NCI-H69 (cell line): ENCODE measurements around the gene SIPA1L3.
A peak's percentile ranks its signal among the peaks of the same experiment; 100 is the strongest.
"Not testable (repeated sequence)": the region's sequence is repeated elsewhere in the genome, so short reads cannot be mapped to it uniquely, and the experiment has no call there.

ENCODE experiments used
- DNase-seq: peaks from one replicate; lab custom pipeline; 2025; lab: John Stamatoyannopoulos, UW

The SIPA1L3 gene, protein sequence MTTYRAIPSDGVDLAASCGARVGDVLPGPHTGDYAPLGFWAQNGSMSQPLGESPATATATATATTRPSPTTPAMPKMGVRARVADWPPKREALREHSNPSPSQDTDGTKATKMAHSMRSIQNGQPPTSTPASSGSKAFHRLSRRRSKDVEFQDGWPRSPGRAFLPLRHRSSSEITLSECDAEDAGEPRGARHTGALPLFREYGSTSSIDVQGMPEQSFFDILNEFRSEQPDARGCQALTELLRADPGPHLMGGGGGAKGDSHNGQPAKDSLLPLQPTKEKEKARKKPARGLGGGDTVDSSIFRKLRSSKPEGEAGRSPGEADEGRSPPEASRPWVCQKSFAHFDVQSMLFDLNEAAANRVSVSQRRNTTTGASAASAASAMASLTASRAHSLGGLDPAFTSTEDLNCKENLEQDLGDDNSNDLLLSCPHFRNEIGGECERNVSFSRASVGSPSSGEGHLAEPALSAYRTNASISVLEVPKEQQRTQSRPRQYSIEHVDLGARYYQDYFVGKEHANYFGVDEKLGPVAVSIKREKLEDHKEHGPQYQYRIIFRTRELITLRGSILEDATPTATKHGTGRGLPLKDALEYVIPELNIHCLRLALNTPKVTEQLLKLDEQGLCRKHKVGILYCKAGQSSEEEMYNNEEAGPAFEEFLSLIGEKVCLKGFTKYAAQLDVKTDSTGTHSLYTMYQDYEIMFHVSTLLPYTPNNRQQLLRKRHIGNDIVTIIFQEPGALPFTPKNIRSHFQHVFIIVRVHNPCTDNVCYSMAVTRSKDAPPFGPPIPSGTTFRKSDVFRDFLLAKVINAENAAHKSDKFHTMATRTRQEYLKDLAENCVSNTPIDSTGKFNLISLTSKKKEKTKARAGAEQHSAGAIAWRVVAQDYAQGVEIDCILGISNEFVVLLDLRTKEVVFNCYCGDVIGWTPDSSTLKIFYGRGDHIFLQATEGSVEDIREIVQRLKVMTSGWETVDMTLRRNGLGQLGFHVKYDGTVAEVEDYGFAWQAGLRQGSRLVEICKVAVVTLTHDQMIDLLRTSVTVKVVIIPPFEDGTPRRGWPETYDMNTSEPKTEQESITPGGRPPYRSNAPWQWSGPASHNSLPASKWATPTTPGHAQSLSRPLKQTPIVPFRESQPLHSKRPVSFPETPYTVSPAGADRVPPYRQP (N-terminal part only)

GRCh38 chr19:37906869-37907734 is at the start of gene SIPA1L3:
TSS of gene SIPA1L3 (plus strand) at chr19:37907208. CDS start at chr19:38081566, 174,358 bp downstream.
- DNase-seq, result peak; percentile 99

DNA sequence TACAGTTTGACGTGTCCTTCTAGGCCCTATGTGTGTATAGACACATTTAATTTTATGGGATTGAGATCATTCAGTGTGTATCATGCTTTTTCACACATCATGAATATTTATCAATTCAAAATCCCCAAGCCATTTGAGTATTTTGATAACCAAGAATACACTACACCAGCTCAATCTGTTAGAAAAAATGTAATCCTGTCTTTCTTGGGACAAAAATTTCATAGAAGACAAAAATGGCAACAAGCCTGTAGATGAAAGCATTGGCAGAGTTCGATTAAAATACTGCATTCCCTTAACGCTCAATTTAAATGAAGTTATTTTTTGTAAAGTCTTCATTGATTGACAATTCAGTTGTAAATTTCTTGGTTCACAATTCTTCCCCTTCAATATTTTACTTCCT is 42.5 kb upstream of the SIPA1L3 start:
- DNase-seq, result no peak

- not testable (repeated sequence) for DNase-seq
Observed at GRCh38 chr19:37865930-37866329, 41.1 kb upstream of the SIPA1L3 start.

DNA sequence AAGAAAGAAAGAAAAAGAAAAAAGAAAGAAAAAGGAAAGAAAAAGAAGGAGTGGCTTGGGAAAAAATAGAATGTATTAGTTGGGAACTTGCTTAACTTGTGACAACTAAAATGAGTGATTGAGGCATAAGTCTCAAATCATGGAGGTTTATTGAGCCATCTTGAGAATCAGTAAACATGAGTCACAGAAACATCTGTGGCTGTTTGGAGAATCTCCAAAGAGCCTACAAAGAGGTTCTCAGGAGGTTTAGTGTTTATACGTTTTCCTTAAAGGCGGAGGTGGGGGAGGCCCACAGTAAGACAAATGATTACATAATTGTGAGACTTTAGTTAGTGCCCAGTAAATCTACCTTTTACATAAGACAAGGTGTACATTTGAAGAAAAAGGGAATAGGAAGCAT is 39.2 kb upstream of the SIPA1L3 start:
- no peak for DNase-seq

DNA sequence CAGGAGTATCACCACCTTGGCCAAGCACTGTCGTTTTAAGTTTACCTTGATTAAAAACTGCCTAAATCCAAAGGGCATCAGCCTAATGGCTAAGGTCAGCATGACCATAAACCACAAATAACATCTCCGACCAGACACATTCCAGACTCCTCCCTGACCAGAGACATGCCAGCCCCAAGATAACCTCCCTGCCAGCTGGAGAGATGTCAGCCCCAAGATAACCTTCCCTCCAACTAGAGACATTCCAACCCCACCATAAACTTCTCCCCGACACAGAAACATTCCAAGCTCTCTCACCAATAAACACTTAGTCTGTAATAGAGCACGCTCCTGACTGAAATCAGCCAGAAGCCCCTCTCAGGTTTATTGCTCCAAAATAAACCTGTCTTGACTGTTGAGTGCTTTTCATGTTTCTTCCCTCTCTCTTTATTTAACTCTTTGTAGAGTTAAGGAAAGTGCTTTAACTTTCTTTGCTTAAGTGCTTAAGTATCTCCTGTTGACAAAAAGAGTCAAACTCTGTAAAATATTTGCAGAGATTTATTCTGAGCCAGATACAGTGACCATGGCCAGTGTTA is 37.2 kb upstream of the SIPA1L3 start:
- no peak for DNase-seq

- no peak for DNase-seq
Observed at GRCh38 chr19:37872383-37872782, 34.6 kb upstream of the SIPA1L3 start.

DNA sequence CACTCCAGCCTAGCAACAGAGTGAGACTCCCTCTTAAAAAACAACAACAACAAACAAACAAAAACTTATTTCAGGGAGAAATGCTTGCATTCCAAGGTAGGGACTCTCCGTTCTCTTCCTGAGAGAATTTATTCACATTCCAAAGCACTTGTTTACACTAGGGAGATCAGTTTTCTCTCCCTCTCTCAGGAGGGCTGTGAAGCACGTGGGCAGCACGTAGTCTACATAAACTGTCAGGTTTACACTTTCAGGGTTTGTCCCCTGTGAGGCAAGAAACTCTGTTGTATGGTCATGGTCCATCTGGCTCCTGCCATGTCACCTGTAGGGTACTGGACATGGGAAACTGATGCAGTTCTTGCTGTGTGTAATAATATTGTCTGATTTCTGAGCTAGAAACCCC is 32.2 kb upstream of the SIPA1L3 start:
- no peak for DNase-seq

DNA sequence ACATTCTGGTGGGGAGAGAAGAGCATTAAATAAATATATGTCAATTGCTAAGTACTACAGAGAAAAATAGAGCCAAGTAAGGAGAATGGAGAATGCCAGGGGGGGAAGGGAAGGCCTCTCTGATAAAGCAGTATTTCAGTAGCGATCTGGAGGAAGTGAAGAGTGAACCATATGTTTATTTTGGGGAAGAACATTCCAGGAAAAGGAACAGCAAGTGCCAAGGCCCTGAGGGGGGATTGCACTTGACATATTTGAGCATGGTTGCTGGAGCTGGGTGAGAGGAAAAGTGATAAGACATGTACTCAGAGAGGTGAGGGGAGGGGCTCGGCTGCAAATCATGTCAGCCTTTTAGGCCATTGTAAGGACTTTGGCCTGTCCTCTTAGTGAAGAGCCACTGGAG is 31.0 kb upstream of the SIPA1L3 start:
- no peak for DNase-seq

DNA sequence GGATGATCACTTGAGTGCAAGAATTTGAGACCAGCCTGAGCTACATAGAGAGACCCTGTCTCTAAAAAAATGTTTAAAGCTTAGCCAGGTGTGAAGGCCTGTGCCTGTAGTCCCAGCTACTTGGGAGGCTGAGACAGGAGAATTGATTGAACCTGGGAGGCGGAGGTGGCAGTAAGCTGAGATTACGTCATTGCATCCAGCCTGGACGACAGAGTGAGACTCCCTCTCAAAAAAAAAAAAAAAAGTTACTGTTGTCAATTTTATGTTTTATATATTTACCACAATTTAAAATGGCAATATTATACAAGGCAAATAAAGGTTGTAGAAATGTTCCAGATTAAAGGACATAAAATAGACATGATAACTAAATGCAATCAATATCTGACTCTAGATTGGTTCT is 29.9 kb upstream of the SIPA1L3 start:
- no peak for DNase-seq

- DNase-seq, result no peak
Observed at GRCh38 chr19:37885392-37885791, 21.6 kb upstream of the SIPA1L3 start.

GRCh38 chr19:37886571-37886970 is 20.4 kb upstream of the SIPA1L3 start:
- no peak for DNase-seq

- DNase-seq, result no peak
Observed at GRCh38 chr19:37893845-37894575, 13.0 kb upstream of the SIPA1L3 start.

GRCh38 chr19:37896180-37896579 is 10.8 kb upstream of the SIPA1L3 start:
- no peak for DNase-seq

DNA sequence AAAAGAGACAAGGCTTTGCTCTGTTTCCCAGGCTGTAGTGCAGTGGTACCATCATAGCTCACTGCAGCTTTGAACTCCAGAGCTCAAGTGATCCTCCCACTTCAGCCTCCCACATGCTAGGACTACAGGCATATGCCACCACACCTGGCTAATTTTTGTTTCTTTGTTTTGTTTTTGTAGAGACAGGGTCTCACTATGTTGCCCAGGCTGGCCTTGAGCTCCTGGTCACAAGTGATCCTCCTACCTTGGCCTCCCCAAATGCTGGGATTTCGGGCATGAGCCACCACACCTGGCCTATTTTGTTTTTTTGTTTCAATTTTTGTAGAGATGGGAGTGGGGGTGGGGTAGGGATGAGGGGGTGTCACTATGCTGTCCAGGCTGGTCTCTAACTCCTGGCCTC is 7.6 kb upstream of the SIPA1L3 start:
- no peak for DNase-seq

DNA sequence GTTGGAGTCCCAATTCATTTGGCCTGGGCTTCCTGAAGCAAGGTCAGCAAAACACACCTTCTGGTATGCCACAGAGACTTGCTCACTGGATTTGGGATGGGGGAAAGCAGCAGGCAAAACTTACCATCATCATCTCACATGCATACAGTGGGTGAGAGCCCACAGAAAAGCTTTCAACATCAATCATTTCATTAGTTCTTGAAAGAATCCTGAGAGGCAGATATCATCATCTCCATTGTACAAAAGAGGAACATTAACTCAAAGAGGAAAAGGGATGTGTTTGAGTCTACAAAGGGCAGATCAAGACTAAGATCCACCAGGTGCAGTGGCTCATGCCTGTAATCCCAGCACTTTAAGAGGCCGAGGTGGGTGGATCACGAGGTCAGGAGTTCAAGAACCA is 7.0 kb upstream of the SIPA1L3 start:
- DNase-seq, result no peak

DNA sequence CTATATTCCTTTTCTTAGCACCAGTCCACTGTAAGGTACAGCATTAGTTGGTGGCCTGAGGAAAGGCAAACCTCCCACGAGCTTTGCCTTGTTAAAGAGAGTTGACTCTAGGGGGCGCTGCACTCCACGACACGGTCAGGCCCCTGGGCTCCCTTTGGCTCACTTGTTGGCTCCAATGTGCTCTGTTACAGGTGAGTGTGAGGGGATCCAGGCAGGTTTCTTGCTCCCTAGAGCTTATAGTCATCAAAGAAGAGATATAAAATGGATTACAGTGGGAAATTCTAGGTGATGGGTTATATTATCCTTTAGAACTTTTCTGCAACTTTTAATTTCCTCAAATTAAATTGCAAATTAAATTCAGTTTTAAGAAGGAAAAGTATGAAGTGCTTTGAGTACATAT is 4.3 kb upstream of the SIPA1L3 start:
- peak; percentile 92 for DNase-seq

- DNase-seq, result no peak
Observed at GRCh38 chr19:37903096-37903495, 3.9 kb upstream of the SIPA1L3 start.

GRCh38 chr19:37905946-37906868 is 801 bp upstream of the SIPA1L3 start, which contains the start of gene WDR87:
TSS of gene WDR87 (minus strand) at chr19:37906594. CDS start at chr19:37898239, 8,355 bp downstream.
- DNase-seq, result peak; percentile 96
